NCI-H1048 (cell line): ENCODE measurements around the gene TTC23.

ENCODE experiments used
- DNase-seq: peaks from one replicate; lab custom pipeline; 2025; lab: John Stamatoyannopoulos, UW

Gene TTC23

GRCh38 chr15:99165020-99165790 lies 84.2 kb downstream of the TTC23 start:
- DNase-seq, result no peak

GRCh38 chr15:99164119-99164518 lies 85.3 kb downstream of the TTC23 start:
- no peak for DNase-seq

- no peak for DNase-seq
Measured at GRCh38 chr15:99163271-99164062, 85.9 kb downstream of the TTC23 start.

GRCh38 chr15:99158626-99159412 lies 90.6 kb downstream of the TTC23 start:
- DNase-seq, result no peak

GRCh38 chr15:99157456-99157855 lies 91.9 kb downstream of the TTC23 start:
- no peak for DNase-seq

- no peak for DNase-seq
Measured at GRCh38 chr15:99155961-99156443, 93.4 kb downstream of the TTC23 start.

GRCh38 chr15:99154271-99154670 lies 95.1 kb downstream of the TTC23 start:
- DNase-seq, result no peak

GRCh38 chr15:99153026-99153535 lies 96.3 kb downstream of the TTC23 start:
- no peak for DNase-seq

GRCh38 chr15:99151156-99151555 lies 98.2 kb downstream of the TTC23 start:
- no peak for DNase-seq

GRCh38 chr15:99149366-99149765 lies 100.0 kb downstream of the TTC23 start:
- DNase-seq, result no peak

GRCh38 chr15:99148851-99149276 lies 100.5 kb downstream of the TTC23 start:
- DNase-seq, result no peak

GRCh38 chr15:99146661-99147060 lies 102.7 kb downstream of the TTC23 start:
- DNase-seq, result no peak

GRCh38 chr15:99145778-99146177 lies 103.6 kb downstream of the TTC23 start:
- DNase-seq, result no peak

GRCh38 chr15:99145005-99145404 lies 104.4 kb downstream of the TTC23 start:
- no peak for DNase-seq

GRCh38 chr15:99143655-99144610 lies 105.4 kb downstream of the TTC23 start:
- no peak for DNase-seq

GRCh38 chr15:99143242-99143641 lies 106.1 kb downstream of the TTC23 start:
- no peak for DNase-seq

GRCh38 chr15:99142562-99142961 lies 106.8 kb downstream of the TTC23 start:
- no peak for DNase-seq

GRCh38 chr15:99141943-99142342 lies 107.4 kb downstream of the TTC23 start:
- no peak for DNase-seq

GRCh38 chr15:99140590-99140989 lies 108.8 kb downstream of the TTC23 start:
- DNase-seq, result no peak

- no peak for DNase-seq
Measured at GRCh38 chr15:99139276-99139675, 110.1 kb downstream of the TTC23 start.

GRCh38 chr15:99138491-99138982 lies 110.8 kb downstream of the TTC23 start:
- no peak for DNase-seq
